Measurements from ENCODE around the gene CYP1A1.

Gene CYP1A1

DNA sequence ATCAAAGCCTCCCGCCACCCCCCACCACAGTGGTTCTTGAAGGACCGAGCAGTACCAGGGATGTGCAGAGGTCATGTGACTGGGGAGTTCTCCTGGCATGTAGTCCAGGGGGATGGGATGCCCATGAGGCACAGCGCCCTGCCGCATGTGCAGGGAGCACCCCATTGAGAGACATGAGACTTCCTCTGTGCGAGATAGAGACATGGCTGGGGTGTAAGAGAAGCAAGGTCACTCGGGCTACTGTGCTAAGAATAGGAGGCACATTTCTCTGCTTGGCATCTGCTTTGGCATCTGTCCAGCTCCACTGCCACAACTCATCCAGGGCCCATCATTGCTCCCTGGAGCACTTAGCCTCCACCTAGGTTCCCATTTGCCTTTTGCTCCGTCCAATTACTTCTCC, 2.4 kb upstream of the CYP1A1 start:
- DNase-seq (ENCODE audit: low read depth in 1 of 2, low spot score in 1 of 2): peak in 1 of 2 experiments; percentile 7
- no peak for TF ChIP-seq JUND (IDR thresholded peaks at IDR 0.05; ENCODE audit: low read depth)
- in situ Hi-C loops (cut with HindIII; ENCODE audit: low pct_unique_long_range_greater_than_20kb, low sequenced_read_pairs): no loop called here

DNA sequence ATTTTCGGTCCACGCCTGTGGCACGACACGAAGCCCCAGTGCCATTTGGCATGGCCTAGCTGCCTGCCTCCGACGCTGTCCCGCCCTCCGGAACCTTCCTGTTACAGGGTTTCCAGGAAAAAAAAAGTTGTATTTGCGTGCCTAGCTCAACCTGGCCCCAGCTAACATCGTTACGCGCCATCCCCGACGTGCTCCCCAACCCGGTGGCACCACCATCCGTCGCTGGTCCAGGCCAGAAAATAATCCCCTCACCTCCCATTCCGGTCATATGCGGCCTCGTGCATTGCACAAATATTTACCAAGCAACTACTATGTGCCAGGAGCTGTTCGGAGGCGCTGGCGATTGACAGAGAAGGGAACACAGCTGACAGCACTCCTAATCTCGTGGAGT, 1.4 kb upstream of the CYP1A1 start:
- TF ChIP-seq JUND (IDR thresholded peaks at IDR 0.05; ENCODE audit: low read depth): no peak
- DNase-seq (ENCODE audit: low read depth in 1 of 2, low spot score in 1 of 2): no peak
- in situ Hi-C loops (cut with HindIII; ENCODE audit: low pct_unique_long_range_greater_than_20kb, low sequenced_read_pairs): no loop called here

DNA sequence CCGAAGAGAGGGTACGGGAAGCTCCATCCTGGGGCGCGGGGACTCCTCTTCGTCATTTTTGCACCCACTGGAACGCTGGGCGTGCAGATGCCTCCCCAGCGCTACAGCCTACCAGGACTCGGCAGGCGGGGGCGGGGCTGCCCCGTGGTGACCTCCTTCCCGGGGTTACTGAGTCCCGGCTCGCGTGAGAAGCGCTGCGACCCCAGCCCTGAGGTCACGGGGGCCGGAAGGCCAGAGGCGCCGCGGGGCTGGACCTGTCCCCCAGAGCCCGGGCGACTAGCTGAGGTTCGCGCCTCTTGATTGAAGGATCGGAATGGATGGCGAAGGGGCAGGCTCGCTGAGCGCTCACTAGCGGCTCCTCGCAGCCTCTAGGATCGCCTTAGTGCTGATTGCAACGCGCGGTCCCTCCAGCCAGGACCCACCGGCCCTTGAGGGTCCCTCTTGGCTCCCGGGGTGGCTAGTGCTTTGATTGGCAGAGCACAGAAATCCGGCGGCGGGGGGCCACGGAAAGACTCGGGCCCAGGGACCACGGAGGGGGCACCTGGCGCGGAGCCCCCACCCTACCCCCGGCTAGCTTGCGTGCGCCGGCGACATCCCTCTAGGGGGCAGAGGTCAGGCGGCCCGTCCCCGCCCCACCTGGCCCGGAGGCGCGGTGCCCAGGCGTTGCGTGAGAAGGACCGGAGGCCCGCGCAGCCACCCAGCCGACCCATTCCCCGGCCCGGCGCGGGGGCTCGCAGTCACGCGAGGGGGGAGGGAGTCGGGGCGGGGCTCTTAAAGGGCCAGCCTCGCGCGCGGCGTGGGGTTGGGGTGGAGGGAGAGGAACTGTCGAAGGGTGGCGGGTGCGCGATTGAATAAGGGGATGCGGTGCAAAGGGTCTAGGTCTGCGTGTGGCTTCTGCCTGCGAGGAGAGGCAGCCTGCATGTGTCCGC, 781 bp upstream of the CYP1A1 start:
- in situ Hi-C loops (cut with HindIII; ENCODE audit: low pct_unique_long_range_greater_than_20kb, low sequenced_read_pairs): no loop called here
- peak; percentile 28 to 51 for DNase-seq (ENCODE audit: low read depth in 1 of 2, low spot score in 1 of 2)
- no peak for TF ChIP-seq JUND (IDR thresholded peaks at IDR 0.05; ENCODE audit: low read depth)

DNA sequence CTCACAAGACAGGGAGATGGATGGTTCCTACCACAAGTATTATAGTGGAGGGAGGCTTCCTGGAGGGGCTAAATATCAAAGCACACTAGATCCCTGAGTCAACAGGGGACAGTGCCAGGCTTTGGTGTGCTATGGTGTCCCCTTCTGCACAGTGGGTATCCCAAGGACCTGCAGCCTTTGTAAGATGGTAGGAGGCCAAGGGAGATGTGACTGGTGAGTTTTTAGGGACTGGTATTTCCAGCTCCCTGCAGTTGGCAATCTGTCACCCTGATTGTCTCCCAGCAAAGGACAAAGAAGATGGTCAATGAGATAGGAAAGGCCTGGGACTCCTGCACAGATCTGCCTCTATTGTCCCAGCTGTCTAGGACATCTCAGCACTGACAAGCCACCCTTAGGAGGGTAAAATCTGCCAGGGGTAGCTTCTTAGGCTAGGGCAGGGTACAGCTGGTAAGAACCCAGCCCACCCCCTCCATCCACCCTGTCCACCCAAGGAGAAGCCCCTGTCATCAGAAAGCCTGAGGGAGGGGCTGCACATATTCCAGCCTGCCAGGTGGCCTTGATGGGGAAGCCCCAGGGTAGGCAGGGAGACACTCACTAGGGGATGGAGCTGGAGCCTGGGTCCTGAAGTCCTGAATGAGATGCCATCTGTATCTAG, 631 bp downstream of the CYP1A1 start:
- TF ChIP-seq JUND (IDR thresholded peaks at IDR 0.05; ENCODE audit: low read depth): no peak
- peak in 1 of 2 experiments; percentile 25 for DNase-seq (ENCODE audit: low read depth in 1 of 2, low spot score in 1 of 2)
- in situ Hi-C loops (cut with HindIII; ENCODE audit: low pct_unique_long_range_greater_than_20kb, low sequenced_read_pairs): no loop called here

DNA sequence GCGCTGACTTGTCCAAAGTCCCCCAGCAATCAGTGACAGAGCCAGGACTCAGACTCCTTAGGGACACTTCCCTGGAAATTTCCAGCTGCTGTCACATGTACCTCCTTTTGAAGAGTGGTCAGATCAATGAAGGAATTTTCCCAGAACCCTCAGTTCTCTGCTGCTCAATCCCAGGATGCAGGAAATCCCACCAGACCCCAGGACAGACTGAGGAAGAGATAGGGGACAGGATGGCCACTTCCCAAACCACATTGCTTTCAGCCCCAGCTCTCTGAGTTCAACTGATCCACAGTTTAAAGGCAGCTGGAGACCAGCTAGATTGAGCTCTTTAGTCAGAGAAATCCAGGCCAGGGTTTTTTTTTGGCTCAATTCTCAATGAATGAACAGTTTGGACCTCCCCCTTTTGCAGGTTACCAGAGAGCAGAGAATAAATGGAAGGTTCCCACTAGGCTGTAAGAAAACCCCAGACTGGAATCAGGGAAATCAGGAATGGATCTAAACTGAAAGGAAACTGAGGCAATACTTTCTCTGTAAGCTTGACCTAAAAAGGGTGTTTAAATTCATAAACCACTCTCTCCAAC, 1.5 kb downstream of the CYP1A1 start:
- peak; percentile 87 to 90 for DNase-seq (ENCODE audit: low read depth in 1 of 2, low spot score in 1 of 2)
- peak; percentile 69; the same call in 1 of the 2 replicates for TF ChIP-seq JUND (IDR thresholded peaks at IDR 0.05; ENCODE audit: low read depth)
- in situ Hi-C loops (cut with HindIII; ENCODE audit: low pct_unique_long_range_greater_than_20kb, low sequenced_read_pairs): no loop called here

DNA sequence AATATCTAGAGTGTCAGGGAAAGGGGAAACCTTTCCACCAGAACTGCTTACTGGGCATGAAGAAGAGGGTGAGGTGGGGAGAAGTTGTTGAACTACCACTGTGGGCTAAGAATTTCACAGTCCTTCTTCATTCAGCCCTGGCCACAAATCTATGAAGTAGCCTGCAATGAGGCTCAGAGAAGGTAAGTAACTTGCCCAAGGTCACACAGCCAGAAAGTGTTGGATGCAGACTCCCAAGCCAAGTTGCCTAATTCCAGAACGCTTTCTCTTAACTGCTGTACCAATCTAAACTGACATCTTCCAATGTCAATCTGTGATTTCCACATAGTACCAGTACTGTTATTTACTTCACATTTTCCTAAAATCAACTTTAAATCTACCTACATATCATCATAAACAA, 2.1 kb downstream of the CYP1A1 start:
- in situ Hi-C loops (cut with HindIII; ENCODE audit: low pct_unique_long_range_greater_than_20kb, low sequenced_read_pairs): no loop called here
- no peak for DNase-seq (ENCODE audit: low read depth in 1 of 2, low spot score in 1 of 2)
- no peak for TF ChIP-seq JUND (IDR thresholded peaks at IDR 0.05; ENCODE audit: low read depth)

DNA sequence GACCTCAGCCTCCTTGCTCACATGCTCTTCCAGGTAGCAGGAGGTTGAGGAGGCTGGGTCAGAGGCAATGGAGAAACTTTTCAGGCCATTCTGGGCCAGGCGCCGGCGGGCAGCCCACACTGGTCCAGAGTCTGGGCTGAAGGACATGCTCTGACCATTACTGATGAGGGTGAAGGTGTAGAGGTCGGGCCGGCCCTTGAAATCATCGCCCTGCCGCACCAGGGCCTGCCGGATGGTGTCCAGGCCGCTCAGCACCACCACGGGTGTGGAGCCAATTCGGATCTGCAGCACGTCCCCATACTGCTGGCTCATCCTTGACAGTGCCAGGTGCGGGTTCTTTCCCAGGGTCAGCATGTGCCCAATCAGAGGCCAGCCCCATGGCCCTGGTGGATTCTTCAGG, 2.7 kb downstream of the CYP1A1 start:
- in situ Hi-C loops (cut with HindIII; ENCODE audit: low pct_unique_long_range_greater_than_20kb, low sequenced_read_pairs): no loop called here
- no peak for DNase-seq (ENCODE audit: low read depth in 1 of 2, low spot score in 1 of 2)
- TF ChIP-seq JUND (IDR thresholded peaks at IDR 0.05; ENCODE audit: low read depth): no peak

DNA sequence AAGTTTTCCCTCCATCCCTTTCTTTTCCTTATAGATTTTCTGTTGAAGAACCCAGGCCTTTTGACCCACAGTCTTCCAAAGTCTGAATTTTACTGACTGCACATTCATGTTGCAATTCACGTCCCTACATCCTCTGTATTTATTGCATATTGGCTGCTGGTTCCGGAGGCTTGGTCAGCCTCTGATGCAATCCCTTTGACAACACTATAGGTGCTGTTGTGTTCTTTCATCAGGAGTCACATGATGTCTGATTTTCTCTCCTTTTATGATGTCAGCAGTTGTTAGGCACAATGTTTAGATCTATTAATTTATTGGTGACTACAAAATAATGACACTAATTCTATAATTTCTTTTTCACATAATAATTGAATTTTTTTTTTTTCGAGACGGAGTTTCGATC, 8.7 kb downstream of the CYP1A1 start:
- in situ Hi-C loops (cut with HindIII; ENCODE audit: low pct_unique_long_range_greater_than_20kb, low sequenced_read_pairs): no loop called here
- no peak for TF ChIP-seq JUND (IDR thresholded peaks at IDR 0.05; ENCODE audit: low read depth)
- DNase-seq (ENCODE audit: low read depth in 1 of 2, low spot score in 1 of 2): no peak

DNA sequence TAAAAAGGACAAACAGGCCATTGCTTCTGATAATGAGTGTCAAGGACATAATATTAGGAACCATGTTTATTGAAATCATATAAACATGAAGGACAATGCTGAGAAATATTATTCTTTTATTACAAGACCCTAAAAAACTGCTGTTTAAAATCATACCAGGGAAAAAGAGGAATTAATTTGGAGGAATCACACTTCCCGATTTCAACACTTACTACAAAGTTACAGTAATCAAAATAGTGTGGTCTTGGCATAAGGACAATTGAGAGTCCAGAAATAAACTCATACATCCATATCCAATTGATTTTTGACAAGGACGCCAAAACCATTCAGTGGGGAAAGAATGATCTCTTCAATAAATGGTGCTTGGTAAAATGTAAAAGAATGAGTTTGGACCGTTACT, 13.0 kb downstream of the CYP1A1 start:
- in situ Hi-C loops (cut with HindIII; ENCODE audit: low pct_unique_long_range_greater_than_20kb, low sequenced_read_pairs): no loop called here
- TF ChIP-seq JUND (IDR thresholded peaks at IDR 0.05; ENCODE audit: low read depth): no peak
- no peak for DNase-seq (ENCODE audit: low read depth in 1 of 2, low spot score in 1 of 2)

DNA sequence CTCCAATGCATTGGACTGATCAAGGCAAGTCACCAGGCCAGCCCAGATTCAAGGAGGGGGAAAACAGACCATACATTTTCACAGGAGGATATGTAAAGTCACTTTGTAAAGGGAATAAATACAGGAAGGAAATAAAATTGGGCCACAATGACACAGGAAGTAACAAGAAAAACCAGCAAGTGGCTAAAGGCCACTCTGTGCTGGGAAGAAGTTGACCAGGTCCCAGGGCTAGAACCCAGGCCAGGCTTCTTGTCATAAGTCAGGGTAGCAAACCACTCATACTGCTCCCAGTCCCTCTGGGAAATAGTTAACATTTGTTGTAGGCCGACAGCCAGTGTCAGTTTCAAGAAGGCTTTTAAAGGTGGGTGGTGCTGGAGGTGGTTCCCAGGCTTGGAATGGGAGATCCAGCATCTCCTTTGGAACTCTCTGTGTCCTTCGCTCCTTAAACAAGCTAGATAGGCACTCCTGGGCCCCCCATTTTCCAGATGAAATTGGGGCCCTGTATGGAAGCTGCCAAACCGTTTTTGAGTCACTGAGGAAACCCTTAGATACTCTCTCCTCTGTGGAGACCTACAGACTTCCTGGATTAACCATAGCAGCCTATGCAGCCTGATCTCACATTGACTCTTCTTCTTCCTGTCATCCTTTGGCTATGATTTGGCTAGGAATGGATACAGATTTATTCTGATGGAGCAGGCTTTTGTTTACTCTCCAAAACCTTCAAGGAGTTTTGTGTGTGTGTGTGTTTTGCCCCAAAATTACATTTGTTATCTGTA, 14.8 kb downstream of the CYP1A1 start:
- no peak for TF ChIP-seq JUND (IDR thresholded peaks at IDR 0.05; ENCODE audit: low read depth)
- no peak for DNase-seq (ENCODE audit: low read depth in 1 of 2, low spot score in 1 of 2)
- in situ Hi-C loops (cut with HindIII; ENCODE audit: low pct_unique_long_range_greater_than_20kb, low sequenced_read_pairs): no loop called here

DNA sequence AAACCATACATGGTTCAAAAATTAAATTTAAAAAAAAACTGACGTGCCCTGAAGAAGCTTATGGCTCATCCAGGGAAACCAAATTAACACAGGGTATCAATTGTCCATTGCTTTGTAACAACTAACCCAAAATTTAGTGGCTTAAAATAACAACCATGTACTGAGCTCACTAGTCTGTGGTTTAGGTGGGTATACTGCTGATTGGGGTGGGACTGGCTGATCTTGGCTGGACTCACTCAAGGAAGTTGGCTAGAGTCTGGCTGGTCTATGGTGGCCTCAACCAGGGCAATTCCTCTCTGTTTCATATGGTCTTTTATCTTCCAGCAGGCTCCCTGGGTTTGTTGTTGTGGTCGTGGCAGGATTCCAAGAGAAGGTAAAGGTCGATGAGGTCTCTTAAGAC, 15.4 kb downstream of the CYP1A1 start:
- in situ Hi-C loops (cut with HindIII; ENCODE audit: low pct_unique_long_range_greater_than_20kb, low sequenced_read_pairs): no loop called here
- DNase-seq (ENCODE audit: low read depth in 1 of 2, low spot score in 1 of 2): no peak
- no peak for TF ChIP-seq JUND (IDR thresholded peaks at IDR 0.05; ENCODE audit: low read depth)

DNA sequence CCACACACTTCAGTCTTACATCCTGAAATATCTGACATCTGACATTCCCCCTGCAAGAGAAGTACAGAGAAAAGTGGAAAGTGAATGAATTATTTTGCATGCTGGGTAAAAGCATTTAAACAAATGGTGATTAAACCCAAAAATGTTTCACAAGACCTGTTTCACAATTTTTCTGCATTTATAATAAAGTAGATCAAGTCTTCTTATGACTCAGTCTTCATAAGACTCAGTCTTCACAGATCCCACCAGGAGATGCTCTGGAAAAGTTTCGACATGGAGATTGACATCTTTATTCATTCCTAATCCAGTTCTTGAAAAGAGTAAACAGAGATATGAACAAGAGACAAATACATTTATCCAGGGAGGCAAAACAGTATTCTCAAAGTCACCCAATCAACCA, 16.3 kb downstream of the CYP1A1 start:
- TF ChIP-seq JUND (IDR thresholded peaks at IDR 0.05; ENCODE audit: low read depth): no peak
- DNase-seq (ENCODE audit: low read depth in 1 of 2, low spot score in 1 of 2): no peak
- in situ Hi-C loops (cut with HindIII; ENCODE audit: low pct_unique_long_range_greater_than_20kb, low sequenced_read_pairs): no loop called here

All from T47D (cell line).